ENCODE results near the gene ATAD3B. TPM values are rescaled to one million over a fixed set of nuclear protein-coding genes. Genes with fewer than 3 reads are reported as not detected.

ATAD3B gene
- total and polyA plus RNA-seq, 2 donors (not counting 3 experiments of a cell fraction or from before 2014, with no cell fraction given), result 20.5 to 48.2 TPM

GRCh38 chr1:1429671-1430073 lies 41.9 kb upstream of the ATAD3B start:
- Histone ChIP-seq H3K27ac (ENCODE audit: insufficient read depth, low read depth, low read length) (no peak overlapping the region), H3K9ac (replicated peaks; ENCODE audit: extremely low read depth, insufficient read depth, low read length) (no peak overlapping the region), H3K79me2 (ENCODE audit: control insufficient read depth, insufficient read depth, low read length) (no peaks in the 10 kb centered on the region), H3K4me1 (ENCODE audit: control insufficient read depth, extremely low read depth, insufficient read depth, low read length) (peaks cover 17% of the 10 kb centered on the region), H3K27me3 (ENCODE audit: control insufficient read depth in 2 of 2, insufficient read depth in 2 of 2, low read length in 2 of 2) (no peaks in the 10 kb centered on the region), H4K20me1 (replicated peaks; ENCODE audit: control insufficient read depth, extremely low read depth, insufficient read depth, low read length) (no peaks in the 10 kb centered on the region), H3K9me3 (replicated peaks; ENCODE audit: control insufficient read depth, insufficient read depth, low read length) (no peaks in the 10 kb centered on the region), H2AFZ (ENCODE audit: low read depth, low read length) (no peak overlapping the region), H3K36me3 (ENCODE audit: control insufficient read depth in 2 of 2, extremely low read depth in 1 of 2, insufficient read depth in 2 of 2, low read length in 2 of 2) (no peaks in the 10 kb centered on the region), H3K4me3 (replicated peaks in 1 of 3; ENCODE audit: insufficient read depth in 1 of 3, low read depth in 1 of 3, low read length in 3 of 3) (no peak overlapping the region), H3K9me1 (replicated peaks; ENCODE audit: control insufficient read depth, extremely low read depth, insufficient read depth, low read length) (no peaks in the 10 kb centered on the region), H3K4me2 (ENCODE audit: insufficient read depth, low read length) (no peak overlapping the region)
- ChIA-PET CTCF (interaction anchor here (1.4 to 2.2 kb wide), 3 partner anchors 10 to 27 kb away, joined by 5 to 13 read pairs (median 5); no protein-coding TSS in a partner anchor), POLR2A (no interaction called here)
- intact Hi-C loops (cut with micrococcal nuclease), result loop anchor here (1.0 kb wide), 1 partner anchor 23 kb away; no protein-coding TSS in a partner anchor
- FAIRE-seq (peak; percentile 42), DNase-seq (ENCODE audit: low read depth, low spot score) (peak; percentile 45)
- dilution Hi-C loops (cut with MboI; ENCODE audit: extremely low pct_ligation_motif_present, low sequenced_read_pairs), result no loop called here
- no peak for TF ChIP-seq POLR2A (IDR thresholded peaks at IDR 0.05; ENCODE audit: low read depth, low read length)
- TF ChIP-seq JUN (IDR thresholded peaks at IDR 0.05; ENCODE audit: borderline replicate concordance, insufficient read depth, insufficient read length, low read depth), result no peak
- TF ChIP-seq CTCF (IDR thresholded peaks at IDR 0.05; ENCODE audit: extremely low read depth in 1 of 2, insufficient read depth in 1 of 2, low read depth in 1 of 2, low read length in 2 of 2), result no peak
- no peak for TF ChIP-seq FOS (IDR thresholded peaks at IDR 0.05; ENCODE audit: borderline replicate concordance, insufficient read depth, low read length)
- TF ChIP-seq MAX (IDR thresholded peaks at IDR 0.05; ENCODE audit: insufficient read depth, insufficient read length), result no peak
- no TSS peak for BruUV-seq (replicated peaks)
